Germinal center (tissue), 1 donor: Measurements from ENCODE around the gene DHX57.
A peak's percentile ranks its signal among the peaks of the same experiment; 100 is the strongest.

Source experiments
- DNase-seq: peaks from one replicate; pipeline ENCODE4 v3.0.0; 2012; ENCODE audit warnings: mixed read lengths, low spot score

Gene DHX57

GRCh38 chr2:38875576-38876367 lies at the start of gene DHX57, which contains the start of gene MORN2:
Gene DHX57, minus strand, starts transcription at chr2:38875934. Its CDS starts 7,529 bp downstream, at chr2:38868405.
Gene MORN2, plus strand, starts transcription at chr2:38875976.
- peak; percentile 92 for DNase-seq

GRCh38 chr2:38922902-38923301 lies 47.2 kb upstream of the DHX57 start:
- no peak for DNase-seq

GRCh38 chr2:38922389-38922788 lies 46.7 kb upstream of the DHX57 start:
- no peak for DNase-seq

GRCh38 chr2:38912619-38913018 lies 36.9 kb upstream of the DHX57 start:
- no peak for DNase-seq

- DNase-seq = no peak
These were observed 35.5 kb upstream of the DHX57 start for GRCh38 chr2:38911191-38911590.

GRCh38 chr2:38909872-38910271 lies 34.1 kb upstream of the DHX57 start:
- DNase-seq = no peak

- DNase-seq = no peak
These were observed 32.2 kb upstream of the DHX57 start for GRCh38 chr2:38907743-38908562.

GRCh38 chr2:38907242-38907641 lies 31.5 kb upstream of the DHX57 start:
- no peak for DNase-seq

- no peak for DNase-seq
These were observed 29.5 kb upstream of the DHX57 start for GRCh38 chr2:38905251-38905650.

GRCh38 chr2:38900726-38901125 lies 25.0 kb upstream of the DHX57 start:
- DNase-seq = no peak

- DNase-seq = no peak
These were observed 22.5 kb upstream of the DHX57 start for GRCh38 chr2:38898256-38898655.

- no peak for DNase-seq
These were observed 17.1 kb upstream of the DHX57 start for GRCh38 chr2:38892819-38893218.

- no peak for DNase-seq
These were observed 13.8 kb upstream of the DHX57 start, which contains the start of gene ARHGEF33 for GRCh38 chr2:38889575-38889974. Gene ARHGEF33, plus strand, starts transcription at chr2:38889875. Its CDS starts 29,573 bp downstream, at chr2:38919448.

GRCh38 chr2:38889045-38889444 lies 13.3 kb upstream of the DHX57 start:
- no peak for DNase-seq

GRCh38 chr2:38887902-38888554 lies 12.3 kb upstream of the DHX57 start:
- DNase-seq = no peak

GRCh38 chr2:38887347-38887746 lies 11.6 kb upstream of the DHX57 start:
- DNase-seq = no peak

- no peak for DNase-seq
These were observed 10.3 kb upstream of the DHX57 start for GRCh38 chr2:38886063-38886462.

GRCh38 chr2:38876407-38876806 lies 673 bp upstream of the DHX57 start:
- no peak for DNase-seq

- no peak for DNase-seq
These were observed 533 bp downstream of the DHX57 start for GRCh38 chr2:38875227-38875575.

GRCh38 chr2:38873763-38874162 lies 2.0 kb downstream of the DHX57 start:
- no peak for DNase-seq

GRCh38 chr2:38871432-38871831 lies 4.3 kb downstream of the DHX57 start:
- no peak for DNase-seq

GRCh38 chr2:38866773-38867443 lies 8.8 kb downstream of the DHX57 start:
- DNase-seq = no peak
